HepG2 (cell line): ENCODE results near the gene C10orf71. TPM values are rescaled to one million over a fixed set of nuclear protein-coding genes. Genes with fewer than 3 reads are reported as not detected.
A peak's percentile ranks its signal among the peaks of the same experiment; 100 is the strongest.

Experiments
- ADNP ChIP-seq: sonication (generic); formaldehyde crosslinking; IDR thresholded peaks from 2 replicates; pipeline ENCODE4 v1.4.0; 2020; ENCODE audit warnings: missing genetic modification reagents
- CREB1 ChIP-seq, 2 experiments: fragments of 450-650 bp in 1 of 2; IDR thresholded peaks; 2 replicates each; pipeline ENCODE4 v1.6.1; 2016 to 2017; ENCODE audit warnings: control low read depth in 1 of 2, mild to moderate bottlenecking in 1 of 2, missing compliant biosample characterization in 1 of 2, missing genetic modification characterization in 1 of 2
- GTF2F1 ChIP-seq: fragments of 150-350 bp; IDR thresholded peaks from 2 replicates; pipeline ENCODE4 v1.6.1; 2014; ENCODE audit warnings: low read length
- LCORL ChIP-seq, 2 experiments: fragments of 450-650 bp in 1 of 2; sonication (generic) in 1 of 2; formaldehyde crosslinking in 1 of 2; IDR thresholded peaks; 2 replicates each; pipeline versions ENCODE4 v1.5.0 to v1.6.1; 2017 to 2020; ENCODE audit warnings: antibody characterized with exemption in 1 of 2, missing genetic modification reagents in 1 of 2
- MIER2 ChIP-seq: IDR thresholded peaks from 2 replicates; pipeline ENCODE4 v1.6.1; 2016; ENCODE audit warnings: missing biosample characterization, missing genetic modification reagents
- NR2F1 ChIP-seq, 2 experiments: fragments of 450-650 bp in 1 of 2; formaldehyde crosslinking in 1 of 2; IDR thresholded peaks; 2 replicates each; pipeline versions ENCODE4 v1.5.0 to v1.6.1; 2016 to 2020; ENCODE audit warnings: mild to moderate bottlenecking in 1 of 2, missing compliant biosample characterization in 1 of 2, missing genetic modification reagents in 1 of 2, moderate library complexity in 1 of 2
- ZNF230 ChIP-seq: sonication (generic); formaldehyde crosslinking; IDR thresholded peaks from 2 replicates; pipeline ENCODE4 v1.4.0; 2020; ENCODE audit warnings: mild to moderate bottlenecking, missing genetic modification reagents
- polyA plus RNA-seq, 8 experiments: library from polyadenylated mRNA; depleted of rRNA in 3 of 8; stranded (reverse) in 7 of 8; unstranded in 1 of 8; fragments of >200 nt; fragmentation: Illumina TruSeq in 4 of 8; extraction: Trizol in 4 of 8; gene quantifications; 2 replicates each; pipeline versions ENCODE4 v1.2.1 to v1.2.3, GENCODE V29; 2011 to 2016; ENCODE audit warnings: low read depth in 4 of 8, missing spikeins in 1 of 8, mixed read lengths in 1 of 8; ENCODE audit not compliant: insufficient read depth in 1 of 8
- total RNA-seq, 5 experiments: library from RNA; depleted of rRNA; stranded (reverse); fragments of >200 nt; fragmentation: Illumina TruSeq; extraction: Trizol; gene quantifications; 2 replicates each; pipeline ENCODE4 v1.2.3, GENCODE V29; 2016; ENCODE audit warnings: low read depth in 1 of 5
- TF ChIP-seq, protein P1 (sequence below): sonication (generic); formaldehyde crosslinking; IDR thresholded peaks from 2 replicates; pipeline ENCODE4 v1.4.0; 2020; ENCODE audit warnings: missing genetic modification reagents, borderline replicate concordance
- TF ChIP-seq, protein P2 (sequence below), 2 experiments: fragments of 450-650 bp in 1 of 2; sonication (generic) in 1 of 2; formaldehyde crosslinking in 1 of 2; IDR thresholded peaks; 2 replicates each; pipeline versions ENCODE4 v1.6.1 to v1.8.0; 2016 to 2022; ENCODE audit warnings: antibody characterized with exemption in 1 of 2, mild to moderate bottlenecking in 1 of 2, missing genetic modification reagents in 1 of 2
- TF ChIP-seq, protein P3 (sequence below): sonication (generic); formaldehyde crosslinking; IDR thresholded peaks from 2 replicates; pipeline ENCODE4 v1.4.0; 2020; ENCODE audit warnings: missing genetic modification reagents

Gene C10orf71
- total and polyA plus RNA-seq, 2 of the 13 experiments (the other 11 are each of a cell fraction or from before 2014, with no cell fraction given): not detected

DNA sequence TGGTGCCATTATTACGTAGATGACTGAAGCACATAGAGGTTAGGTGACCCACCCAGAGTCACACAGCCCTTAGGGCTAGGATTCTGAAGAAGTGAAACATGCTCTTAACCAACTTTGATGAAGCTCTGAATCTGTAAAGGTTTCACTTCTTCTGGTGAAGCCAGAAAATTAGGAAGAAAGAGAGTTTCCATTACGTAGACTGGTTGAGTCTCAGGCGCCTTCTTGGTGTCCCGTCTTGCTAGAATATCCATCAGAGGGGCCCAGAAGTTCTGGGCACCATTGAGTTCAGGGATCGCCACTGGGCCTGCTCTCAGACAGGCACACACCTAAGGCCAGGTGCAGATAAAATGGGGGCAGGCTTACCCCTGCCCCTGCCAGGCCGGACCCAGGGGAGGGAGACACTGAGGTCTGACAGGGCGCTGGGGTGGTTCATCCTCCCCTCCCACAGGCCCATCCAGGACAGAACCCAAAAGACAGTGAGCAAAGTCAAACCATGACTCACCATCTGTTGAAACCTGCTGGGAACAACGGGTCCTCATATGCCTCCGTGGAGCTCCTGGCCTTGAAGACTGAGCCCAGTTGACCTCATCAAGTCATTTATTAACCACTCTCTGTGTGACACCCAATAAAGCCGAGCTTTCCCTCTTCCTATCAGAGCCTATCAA is 63.8 kb downstream of the C10orf71 start (continued):
- TF ChIP-seq, protein P1, sequence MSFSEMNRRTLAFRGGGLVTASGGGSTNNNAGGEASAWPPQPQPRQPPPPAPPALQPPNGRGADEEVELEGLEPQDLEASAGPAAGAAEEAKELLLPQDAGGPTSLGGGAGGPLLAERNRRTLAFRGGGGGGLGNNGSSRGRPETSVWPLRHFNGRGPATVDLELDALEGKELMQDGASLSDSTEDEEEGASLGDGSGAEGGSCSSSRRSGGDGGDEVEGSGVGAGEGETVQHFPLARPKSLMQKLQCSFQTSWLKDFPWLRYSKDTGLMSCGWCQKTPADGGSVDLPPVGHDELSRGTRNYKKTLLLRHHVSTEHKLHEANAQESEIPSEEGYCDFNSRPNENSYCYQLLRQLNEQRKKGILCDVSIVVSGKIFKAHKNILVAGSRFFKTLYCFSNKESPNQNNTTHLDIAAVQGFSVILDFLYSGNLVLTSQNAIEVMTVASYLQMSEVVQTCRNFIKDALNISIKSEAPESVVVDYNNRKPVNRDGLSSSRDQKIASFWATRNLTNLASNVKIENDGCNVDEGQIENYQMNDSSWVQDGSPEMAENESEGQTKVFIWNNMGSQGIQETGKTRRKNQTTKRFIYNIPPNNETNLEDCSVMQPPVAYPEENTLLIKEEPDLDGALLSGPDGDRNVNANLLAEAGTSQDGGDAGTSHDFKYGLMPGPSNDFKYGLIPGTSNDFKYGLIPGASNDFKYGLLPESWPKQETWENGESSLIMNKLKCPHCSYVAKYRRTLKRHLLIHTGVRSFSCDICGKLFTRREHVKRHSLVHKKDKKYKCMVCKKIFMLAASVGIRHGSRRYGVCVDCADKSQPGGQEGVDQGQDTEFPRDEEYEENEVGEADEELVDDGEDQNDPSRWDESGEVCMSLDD (CRISPR knock-in tag): no peak
- TF ChIP-seq NR2F1 (CRISPR knock-in tag; IDR thresholded peaks at IDR 0.05) (0 out of 4 replicates have a peak, but pooled peaks of 1 of the 2 experiments have one; percentile 36), MIER2 (CRISPR knock-in tag) (peak; percentile 39; the same call in 1 of the 2 replicates), GTF2F1 (no peak), ZNF230 (CRISPR knock-in tag) (no peak), ADNP (CRISPR knock-in tag) (no peak), CREB1 (IDR thresholded peaks at IDR 0.05) (peak; percentile 37; the same call in 1 of the 2 replicates), CREB1 (CRISPR knock-in tag; IDR thresholded peaks at IDR 0.05) (no peak), LCORL (IDR thresholded peaks at IDR 0.05) (no peak), LCORL (CRISPR knock-in tag; IDR thresholded peaks at IDR 0.05) (peak; percentile 89)
- TF ChIP-seq, protein P2, sequence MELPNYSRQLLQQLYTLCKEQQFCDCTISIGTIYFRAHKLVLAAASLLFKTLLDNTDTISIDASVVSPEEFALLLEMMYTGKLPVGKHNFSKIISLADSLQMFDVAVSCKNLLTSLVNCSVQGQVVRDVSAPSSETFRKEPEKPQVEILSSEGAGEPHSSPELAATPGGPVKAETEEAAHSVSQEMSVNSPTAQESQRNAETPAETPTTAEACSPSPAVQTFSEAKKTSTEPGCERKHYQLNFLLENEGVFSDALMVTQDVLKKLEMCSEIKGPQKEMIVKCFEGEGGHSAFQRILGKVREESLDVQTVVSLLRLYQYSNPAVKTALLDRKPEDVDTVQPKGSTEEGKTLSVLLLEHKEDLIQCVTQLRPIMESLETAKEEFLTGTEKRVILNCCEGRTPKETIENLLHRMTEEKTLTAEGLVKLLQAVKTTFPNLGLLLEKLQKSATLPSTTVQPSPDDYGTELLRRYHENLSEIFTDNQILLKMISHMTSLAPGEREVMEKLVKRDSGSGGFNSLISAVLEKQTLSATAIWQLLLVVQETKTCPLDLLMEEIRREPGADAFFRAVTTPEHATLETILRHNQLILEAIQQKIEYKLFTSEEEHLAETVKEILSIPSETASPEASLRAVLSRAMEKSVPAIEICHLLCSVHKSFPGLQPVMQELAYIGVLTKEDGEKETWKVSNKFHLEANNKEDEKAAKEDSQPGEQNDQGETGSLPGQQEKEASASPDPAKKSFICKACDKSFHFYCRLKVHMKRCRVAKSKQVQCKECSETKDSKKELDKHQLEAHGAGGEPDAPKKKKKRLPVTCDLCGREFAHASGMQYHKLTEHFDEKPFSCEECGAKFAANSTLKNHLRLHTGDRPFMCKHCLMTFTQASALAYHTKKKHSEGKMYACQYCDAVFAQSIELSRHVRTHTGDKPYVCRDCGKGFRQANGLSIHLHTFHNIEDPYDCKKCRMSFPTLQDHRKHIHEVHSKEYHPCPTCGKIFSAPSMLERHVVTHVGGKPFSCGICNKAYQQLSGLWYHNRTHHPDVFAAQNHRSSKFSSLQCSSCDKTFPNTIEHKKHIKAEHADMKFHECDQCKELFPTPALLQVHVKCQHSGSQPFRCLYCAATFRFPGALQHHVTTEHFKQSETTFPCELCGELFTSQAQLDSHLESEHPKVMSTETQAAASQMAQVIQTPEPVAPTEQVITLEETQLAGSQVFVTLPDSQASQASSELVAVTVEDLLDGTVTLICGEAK (IDR thresholded peaks at IDR 0.05): no peak
- TF ChIP-seq, protein P2 (CRISPR knock-in tag; IDR thresholded peaks at IDR 0.05): no peak
- TF ChIP-seq, protein P3, sequence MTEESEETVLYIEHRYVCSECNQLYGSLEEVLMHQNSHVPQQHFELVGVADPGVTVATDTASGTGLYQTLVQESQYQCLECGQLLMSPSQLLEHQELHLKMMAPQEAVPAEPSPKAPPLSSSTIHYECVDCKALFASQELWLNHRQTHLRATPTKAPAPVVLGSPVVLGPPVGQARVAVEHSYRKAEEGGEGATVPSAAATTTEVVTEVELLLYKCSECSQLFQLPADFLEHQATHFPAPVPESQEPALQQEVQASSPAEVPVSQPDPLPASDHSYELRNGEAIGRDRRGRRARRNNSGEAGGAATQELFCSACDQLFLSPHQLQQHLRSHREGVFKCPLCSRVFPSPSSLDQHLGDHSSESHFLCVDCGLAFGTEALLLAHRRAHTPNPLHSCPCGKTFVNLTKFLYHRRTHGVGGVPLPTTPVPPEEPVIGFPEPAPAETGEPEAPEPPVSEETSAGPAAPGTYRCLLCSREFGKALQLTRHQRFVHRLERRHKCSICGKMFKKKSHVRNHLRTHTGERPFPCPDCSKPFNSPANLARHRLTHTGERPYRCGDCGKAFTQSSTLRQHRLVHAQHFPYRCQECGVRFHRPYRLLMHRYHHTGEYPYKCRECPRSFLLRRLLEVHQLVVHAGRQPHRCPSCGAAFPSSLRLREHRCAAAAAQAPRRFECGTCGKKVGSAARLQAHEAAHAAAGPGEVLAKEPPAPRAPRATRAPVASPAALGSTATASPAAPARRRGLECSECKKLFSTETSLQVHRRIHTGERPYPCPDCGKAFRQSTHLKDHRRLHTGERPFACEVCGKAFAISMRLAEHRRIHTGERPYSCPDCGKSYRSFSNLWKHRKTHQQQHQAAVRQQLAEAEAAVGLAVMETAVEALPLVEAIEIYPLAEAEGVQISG (CRISPR knock-in tag): 0 out of 2 replicates have a peak, but pooled peaks have one; percentile 20
